HUES64 (cell line): ENCODE measurements around the gene SH3BP4.

ENCODE experiments used
- H3K27ac ChIP-seq: 2 replicates; pipeline ENCODE4 v1.7.0; 2013; ENCODE audit warnings: low read depth, low read length, inconsistent platforms
- H3K27me3 ChIP-seq: 2 replicates; pipeline ENCODE4 v1.6.1; 2013; ENCODE audit warnings: mild to moderate bottlenecking, low read length; ENCODE audit not compliant: insufficient read depth
- H3K36me3 ChIP-seq: 2 replicates; pipeline ENCODE4 v1.6.1; 2013; ENCODE audit warnings: mild to moderate bottlenecking, low read length; ENCODE audit not compliant: insufficient read depth
- H3K4me1 ChIP-seq: 2 replicates; pipeline ENCODE4 v1.6.1; 2013; ENCODE audit warnings: mild to moderate bottlenecking, low read length, moderate library complexity; ENCODE audit not compliant: insufficient read depth
- H3K4me3 ChIP-seq: 2 replicates; pipeline ENCODE4 v1.5.1; 2013; ENCODE audit warnings: mild to moderate bottlenecking, low read length, moderate library complexity
- H3K9ac ChIP-seq: 2 replicates; pipeline ENCODE4 v1.6.1; 2013; ENCODE audit warnings: mild to moderate bottlenecking, low read depth, low read length
- H3K9me3 ChIP-seq: 2 replicates; pipeline ENCODE4 v1.6.1; 2013; ENCODE audit warnings: low read depth, low read length; ENCODE audit not compliant: insufficient read depth
- WGBS: fragments of 150-250, 120-280 bp; methylation state at CpG from one replicate; pipeline ENCODE4 v1.1.7; 2013; ENCODE audit warnings: missing lambda C conversion rate; 5-methylcytosine and 5-hydroxymethylcytosine counted together

SH3BP4 gene

GRCh38 chr2:235037604-235038166 is 85.9 kb downstream of the SH3BP4 start:
- Histone ChIP-seq H3K9me3 (no peaks in the 10 kb centered on the region), H3K27ac (no peak overlapping the region), H3K4me3 (no peak overlapping the region), H3K4me1 (peaks cover 15% of the 10 kb centered on the region), H3K9ac (no peak overlapping the region), H3K27me3 (no peaks in the 10 kb centered on the region), H3K36me3 (peaks cover 68% of the 10 kb centered on the region)
- WGBS: 98% methylated on average over 7 of the region's 8 CpGs

- Histone ChIP-seq H3K4me1 (peaks cover 15% of the 10 kb centered on the region), H3K9me3 (no peaks in the 10 kb centered on the region), H3K27me3 (no peaks in the 10 kb centered on the region), H3K9ac (no peak overlapping the region), H3K27ac (no peak overlapping the region), H3K4me3 (no peak overlapping the region), H3K36me3 (peaks cover 67% of the 10 kb centered on the region)
- WGBS: 95% methylated on average over 31 of the region's 31 CpGs
These were observed 89.6 kb downstream of the SH3BP4 start for GRCh38 chr2:235041221-235041917.

- H3K27ac ChIP-seq: no peak overlapping the region
- H3K27me3 ChIP-seq: no peaks in the 10 kb centered on the region
- no peak overlapping the region for H3K9ac ChIP-seq
- peaks cover 74% of the 10 kb centered on the region for H3K36me3 ChIP-seq
- 94% methylated on average over 25 of the region's 25 CpGs for WGBS
- H3K4me1 ChIP-seq: peaks cover 15% of the 10 kb centered on the region
- H3K9me3 ChIP-seq: no peaks in the 10 kb centered on the region
- no peak overlapping the region for H3K4me3 ChIP-seq
These were observed 90.2 kb downstream of the SH3BP4 start for GRCh38 chr2:235041918-235042575.

- Histone ChIP-seq H3K36me3 (peaks cover 73% of the 10 kb centered on the region), H3K4me1 (peaks cover 15% of the 10 kb centered on the region), H3K9me3 (no peaks in the 10 kb centered on the region), H3K27me3 (no peaks in the 10 kb centered on the region), H3K27ac (no peak overlapping the region), H3K4me3 (no peak overlapping the region), H3K9ac (no peak overlapping the region)
- 96% methylated on average over 41 of the region's 49 CpGs for WGBS
These were observed 91.0 kb downstream of the SH3BP4 start for GRCh38 chr2:235042576-235043515.

- Histone ChIP-seq H3K36me3 (peaks cover 66% of the 10 kb centered on the region), H3K9ac (no peak overlapping the region), H3K9me3 (no peaks in the 10 kb centered on the region), H3K27ac (no peak overlapping the region; the same call in 1 of the 2 replicates), H3K4me1 (peaks cover 8% of the 10 kb centered on the region; the same call in 1 of the 2 replicates), H3K4me3 (no peak overlapping the region), H3K27me3 (no peaks in the 10 kb centered on the region)
- 94% methylated on average over 22 of the region's 22 CpGs for WGBS
These were observed 92.1 kb downstream of the SH3BP4 start for GRCh38 chr2:235043762-235044500.

- H3K36me3 ChIP-seq: peaks cover 66% of the 10 kb centered on the region
- no peak overlapping the region for H3K4me3 ChIP-seq
- H3K9me3 ChIP-seq: no peaks in the 10 kb centered on the region
- WGBS: 96% methylated on average over 32 of the region's 32 CpGs
- no peak overlapping the region for H3K27ac ChIP-seq
- H3K27me3 ChIP-seq: no peaks in the 10 kb centered on the region
- 0 out of 2 replicates have a peak, but pooled peaks cover under 1% of the 10 kb centered on the region for H3K4me1 ChIP-seq
- no peak overlapping the region for H3K9ac ChIP-seq
These were observed 92.9 kb downstream of the SH3BP4 start for GRCh38 chr2:235044501-235045271.

- Histone ChIP-seq H3K27ac (no peak overlapping the region), H3K36me3 (peaks cover 62% of the 10 kb centered on the region), H3K4me1 (peaks cover 3% of the 10 kb centered on the region; the same call in 1 of the 2 replicates), H3K27me3 (no peaks in the 10 kb centered on the region), H3K9me3 (no peaks in the 10 kb centered on the region), H3K9ac (no peak overlapping the region), H3K4me3 (no peak overlapping the region)
- 94% methylated on average over 15 of the region's 15 CpGs for WGBS
These were observed 93.6 kb downstream of the SH3BP4 start for GRCh38 chr2:235045336-235045972.

- no peak overlapping the region for H3K27ac ChIP-seq
- H3K4me1 ChIP-seq: peaks cover 6% of the 10 kb centered on the region; the same call in 1 of the 2 replicates
- H3K27me3 ChIP-seq: no peaks in the 10 kb centered on the region
- H3K36me3 ChIP-seq: peaks cover 57% of the 10 kb centered on the region
- no peak overlapping the region for H3K4me3 ChIP-seq
- WGBS: 94% methylated on average over 9 of the region's 9 CpGs
- no peak overlapping the region for H3K9ac ChIP-seq
- H3K9me3 ChIP-seq: no peaks in the 10 kb centered on the region
These were observed 94.1 kb downstream of the SH3BP4 start for GRCh38 chr2:235045973-235046343.

- no peak overlapping the region for H3K4me3 ChIP-seq
- H3K27ac ChIP-seq: no peak overlapping the region
- H3K27me3 ChIP-seq: no peaks in the 10 kb centered on the region
- H3K36me3 ChIP-seq: peaks cover 50% of the 10 kb centered on the region
- no peak overlapping the region for H3K9ac ChIP-seq
- no peaks in the 10 kb centered on the region for H3K9me3 ChIP-seq
- 95% methylated on average over 5 of the region's 5 CpGs for WGBS
- peaks cover 6% of the 10 kb centered on the region; the same call in 1 of the 2 replicates for H3K4me1 ChIP-seq
These were observed 94.8 kb downstream of the SH3BP4 start for GRCh38 chr2:235046589-235046988.
